ENCODE measurements around the gene WFDC9.

DNA sequence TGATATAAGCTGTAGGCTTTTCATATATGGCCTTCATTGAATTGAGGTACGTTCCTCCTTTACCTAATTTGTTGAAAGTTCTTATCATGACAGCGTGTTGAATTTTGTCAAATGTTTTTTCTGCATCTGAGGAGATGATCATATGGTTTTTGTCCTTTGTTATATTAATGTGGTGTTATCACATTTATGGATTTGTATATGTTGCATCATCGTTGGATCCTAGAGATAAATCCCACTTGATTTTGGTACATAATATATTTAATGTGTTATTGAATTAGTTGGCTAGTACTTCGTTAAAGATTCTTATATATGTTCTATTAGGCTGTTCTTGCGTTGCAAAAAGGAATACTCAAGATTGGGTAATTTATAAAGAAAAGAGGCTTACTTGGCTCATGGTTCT lies 8.6 kb upstream of the WFDC9 start:
- TF ChIP-seq CTCF (conservative IDR thresholded peaks at IDR 0.05; ENCODE audit: low read length): no peak
- TF ChIP-seq EZH2phosphoT487 (IDR thresholded peaks at IDR 0.05; ENCODE audit: borderline replicate concordance): no peak
